DOHH2 (cell line): ENCODE results near the gene APOBEC3A.

Source experiments
- H3F3A ChIP-seq: fragments of 200-600 bp; sonication (generic), shearing (Covaris generic); 2 replicates; pipeline ENCODE4 v1.6.0; 2016; ENCODE audit warnings: antibody characterized with exemption, mild to moderate bottlenecking; ENCODE audit not compliant: control insufficient read depth, insufficient read depth
- H3K27ac ChIP-seq: fragments of 200-600 bp; sonication (generic); 2 replicates; pipeline ENCODE4 v1.5.1; 2014; ENCODE audit warnings: low read depth, mild to moderate bottlenecking, low read length, moderate library complexity
- H3K27me3 ChIP-seq: fragments of 200-600 bp; sonication (generic); 2 replicates; pipeline ENCODE4 v1.6.1; 2014; ENCODE audit warnings: mild to moderate bottlenecking, low read length, mixed read lengths; ENCODE audit not compliant: control insufficient read depth
- H3K36me3 ChIP-seq: fragments of 200-600 bp; sonication (generic); 2 replicates; pipeline ENCODE4 v1.6.1; 2014; ENCODE audit warnings: mild to moderate bottlenecking, low read length, moderate library complexity, mixed read lengths; ENCODE audit not compliant: control insufficient read depth
- H3K4me1 ChIP-seq: fragments of 200-600 bp; sonication (generic); 2 replicates; pipeline ENCODE4 v1.6.1; 2014; ENCODE audit warnings: mild to moderate bottlenecking, low read length, mixed read lengths; ENCODE audit not compliant: control insufficient read depth
- H3K4me2 ChIP-seq: fragments of 200-600 bp; sonication (generic); 2 replicates; pipeline ENCODE4 v1.6.0; 2014; ENCODE audit warnings: mild to moderate bottlenecking, low read length, moderate library complexity
- H3K4me3 ChIP-seq: fragments of 200-600 bp; sonication (generic); 2 replicates; pipeline ENCODE4 v1.5.1; 2014; ENCODE audit warnings: mild to moderate bottlenecking, low read length, mixed read lengths
- H3K79me2 ChIP-seq: fragments of 200-600 bp; sonication (generic); 2 replicates; pipeline ENCODE4 v1.6.1; 2014; ENCODE audit warnings: mild to moderate bottlenecking, low read length, mixed read lengths; ENCODE audit not compliant: control insufficient read depth
- H3K9me2 ChIP-seq: fragments of 200-600 bp; sonication (generic); replicated peaks from 2 replicates; pipeline ENCODE4 v1.6.1; 2014; ENCODE audit warnings: mild to moderate bottlenecking, low read length, mixed read lengths; ENCODE audit not compliant: control insufficient read depth
- H3K9me3 ChIP-seq: fragments of 200-600 bp; sonication (generic); 2 replicates; pipeline ENCODE4 v1.6.1; 2014; ENCODE audit warnings: antibody characterized with exemption, low read length, mixed read lengths; ENCODE audit not compliant: control insufficient read depth, insufficient read depth
- H4K20me1 ChIP-seq: fragments of 200-600 bp; sonication (generic); 2 replicates; pipeline ENCODE4 v1.6.0; 2014; ENCODE audit warnings: low read depth, mild to moderate bottlenecking, antibody characterized with exemption, low read length, moderate library complexity; ENCODE audit not compliant: control insufficient read depth, insufficient read depth
- EZH2phosphoT487 ChIP-seq: fragments of 200-600 bp; sonication (generic); IDR thresholded peaks from 2 replicates; pipeline ENCODE4 v1.6.1; 2017; ENCODE audit warnings: borderline replicate concordance, mild to moderate bottlenecking, antibody characterized with exemption, low read length, moderate library complexity, mixed read lengths
- TF ChIP-seq, protein P1 (sequence below): fragments of 200-600 bp; sonication (generic); IDR thresholded peaks from one replicate; pipeline ENCODE4 v1.5.1; 2014; ENCODE audit warnings: antibody characterized with exemption, mild to moderate bottlenecking, low read depth, low read length; ENCODE audit not compliant: poor library complexity, severe bottlenecking

APOBEC3A gene

DNA sequence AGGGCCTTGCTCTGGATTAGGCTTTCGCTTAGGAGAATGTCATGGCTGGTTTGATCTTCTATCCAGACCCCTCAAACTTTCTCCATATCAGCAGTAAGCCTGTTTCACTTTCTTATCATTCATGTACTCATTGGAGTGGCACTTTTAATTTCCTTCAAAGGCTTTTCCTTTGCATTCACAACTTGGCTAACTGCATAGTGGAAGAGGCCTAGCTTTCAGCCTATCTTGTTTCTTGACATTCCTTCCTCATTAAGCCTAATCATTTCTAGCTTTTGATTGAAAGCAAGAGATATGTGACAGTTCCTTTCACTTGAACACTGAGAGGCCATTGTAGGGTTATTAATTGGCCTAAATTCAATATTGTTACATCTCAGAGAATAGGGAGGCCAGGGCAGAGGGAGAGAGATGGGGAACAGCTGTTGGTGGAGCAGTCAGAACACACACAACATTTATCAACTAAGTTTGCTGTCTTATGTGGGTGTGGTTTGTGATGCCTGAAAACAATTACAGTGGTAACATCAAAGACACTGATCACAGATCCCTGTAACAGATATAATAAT is 37.7 kb upstream of the APOBEC3A start:
- Histone ChIP-seq H3K9me3 (no peaks in the 10 kb centered on the region), H3K36me3 (no peaks in the 10 kb centered on the region), H3K4me3 (no peak overlapping the region), H3K4me1 (no peaks in the 10 kb centered on the region), H3K27me3 (peaks cover 2% of the 10 kb centered on the region; the same call in 1 of the 2 replicates), H3K27ac (no peak overlapping the region), H3F3A (no peaks in the 10 kb centered on the region), H3K4me2 (no peak overlapping the region), H4K20me1 (no peaks in the 10 kb centered on the region), H3K79me2 (no peaks in the 10 kb centered on the region), H3K9me2 (no peaks in the 10 kb centered on the region)
- no peak for TF ChIP-seq EZH2phosphoT487
- TF ChIP-seq, protein P1, sequence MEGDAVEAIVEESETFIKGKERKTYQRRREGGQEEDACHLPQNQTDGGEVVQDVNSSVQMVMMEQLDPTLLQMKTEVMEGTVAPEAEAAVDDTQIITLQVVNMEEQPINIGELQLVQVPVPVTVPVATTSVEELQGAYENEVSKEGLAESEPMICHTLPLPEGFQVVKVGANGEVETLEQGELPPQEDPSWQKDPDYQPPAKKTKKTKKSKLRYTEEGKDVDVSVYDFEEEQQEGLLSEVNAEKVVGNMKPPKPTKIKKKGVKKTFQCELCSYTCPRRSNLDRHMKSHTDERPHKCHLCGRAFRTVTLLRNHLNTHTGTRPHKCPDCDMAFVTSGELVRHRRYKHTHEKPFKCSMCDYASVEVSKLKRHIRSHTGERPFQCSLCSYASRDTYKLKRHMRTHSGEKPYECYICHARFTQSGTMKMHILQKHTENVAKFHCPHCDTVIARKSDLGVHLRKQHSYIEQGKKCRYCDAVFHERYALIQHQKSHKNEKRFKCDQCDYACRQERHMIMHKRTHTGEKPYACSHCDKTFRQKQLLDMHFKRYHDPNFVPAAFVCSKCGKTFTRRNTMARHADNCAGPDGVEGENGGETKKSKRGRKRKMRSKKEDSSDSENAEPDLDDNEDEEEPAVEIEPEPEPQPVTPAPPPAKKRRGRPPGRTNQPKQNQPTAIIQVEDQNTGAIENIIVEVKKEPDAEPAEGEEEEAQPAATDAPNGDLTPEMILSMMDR = no peak

DNA sequence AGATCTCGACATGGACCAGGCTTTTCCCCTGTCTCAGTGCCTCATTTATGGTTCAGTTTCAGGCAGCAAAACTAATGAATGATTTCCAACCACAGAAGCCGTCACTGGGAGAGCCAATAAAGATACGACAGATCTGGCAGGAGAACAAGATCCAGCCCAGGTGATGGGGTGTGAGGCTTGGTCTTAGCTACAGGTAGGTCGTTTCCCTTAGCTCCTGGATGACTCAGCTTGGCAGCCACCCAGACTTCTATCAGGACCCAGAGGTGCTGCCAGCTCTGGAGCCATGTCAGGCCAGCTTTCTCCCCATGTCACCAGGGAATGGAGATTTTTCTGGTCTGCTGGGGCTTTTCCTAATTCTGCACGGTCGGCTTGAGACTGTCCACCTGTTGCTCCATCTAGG is 36.3 kb upstream of the APOBEC3A start:
- H3K4me1 ChIP-seq = no peaks in the 10 kb centered on the region
- peaks cover 6% of the 10 kb centered on the region; the same call in 1 of the 2 replicates for H3K27me3 ChIP-seq
- no peaks in the 10 kb centered on the region for H4K20me1 ChIP-seq
- TF ChIP-seq, protein P1 = no peak
- no peak for TF ChIP-seq EZH2phosphoT487
- H3K4me3 ChIP-seq = no peak overlapping the region
- H3K9me2 ChIP-seq = no peaks in the 10 kb centered on the region
- H3F3A ChIP-seq = no peaks in the 10 kb centered on the region
- H3K4me2 ChIP-seq = no peak overlapping the region
- no peaks in the 10 kb centered on the region for H3K9me3 ChIP-seq
- H3K27ac ChIP-seq = no peak overlapping the region
- no peaks in the 10 kb centered on the region for H3K36me3 ChIP-seq
- no peaks in the 10 kb centered on the region for H3K79me2 ChIP-seq

DNA sequence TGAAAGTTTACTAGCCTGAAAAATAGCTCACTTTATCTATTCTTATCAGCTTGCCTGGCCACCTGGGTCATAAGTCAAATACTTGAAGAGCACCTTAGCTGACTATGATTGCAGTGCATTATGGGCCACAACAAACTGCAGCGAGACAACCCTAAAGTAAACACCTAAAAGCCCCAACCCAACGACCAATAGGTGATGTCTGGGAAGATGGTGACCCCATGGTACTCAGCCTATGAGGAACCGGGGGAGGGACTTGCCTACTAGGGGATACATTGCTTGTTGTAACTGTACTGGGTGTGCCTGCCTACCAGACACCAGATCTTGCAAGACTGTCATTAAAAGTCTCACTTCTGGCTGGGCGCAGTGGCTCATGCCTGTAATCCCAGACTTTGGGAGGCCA is 35.6 kb upstream of the APOBEC3A start:
- Histone ChIP-seq H3K4me2 (no peak overlapping the region), H3K4me3 (no peak overlapping the region), H3K9me2 (no peaks in the 10 kb centered on the region), H3K4me1 (no peaks in the 10 kb centered on the region), H3F3A (no peaks in the 10 kb centered on the region), H3K36me3 (no peaks in the 10 kb centered on the region), H3K79me2 (no peaks in the 10 kb centered on the region), H3K9me3 (no peaks in the 10 kb centered on the region), H3K27ac (no peak overlapping the region), H4K20me1 (no peaks in the 10 kb centered on the region), H3K27me3 (peaks cover 6% of the 10 kb centered on the region; the same call in 1 of the 2 replicates)
- no peak for TF ChIP-seq EZH2phosphoT487
- TF ChIP-seq, protein P1 = no peak
